Endothelial cell (in vitro differentiated cells): ENCODE measurements around the gene NEIL1. TPM values are rescaled to one million over a fixed set of nuclear protein-coding genes. Genes with fewer than 3 reads are reported as not detected.

Experiments
- DNase-seq: peaks from one replicate; pipeline ENCODE4 v3.0.0; 2021; ENCODE audit warnings: low spot score
- H3K27ac Mint-ChIP-seq: one replicate; pipeline ENCODE4 v1.8.0; 2021; ENCODE audit warnings: mixed read lengths, inconsistent platforms; ENCODE audit not compliant: unreplicated experiment
- H3K27me3 Mint-ChIP-seq: one replicate; pipeline ENCODE4 v1.8.0; 2021; ENCODE audit warnings: mild to moderate bottlenecking, moderate library complexity, mixed read lengths, inconsistent platforms; ENCODE audit not compliant: unreplicated experiment
- H3K36me3 Mint-ChIP-seq: one replicate; pipeline ENCODE4 v1.8.0; 2021; ENCODE audit warnings: mild to moderate bottlenecking, low read depth, mixed read lengths, inconsistent platforms; ENCODE audit not compliant: unreplicated experiment
- H3K4me1 Mint-ChIP-seq: one replicate; pipeline ENCODE4 v1.8.0; 2021; ENCODE audit warnings: mild to moderate bottlenecking, mixed read lengths, inconsistent platforms; ENCODE audit not compliant: unreplicated experiment
- H3K4me3 Mint-ChIP-seq: one replicate; pipeline ENCODE4 v1.8.0; 2021; ENCODE audit warnings: mild to moderate bottlenecking, mixed read lengths, inconsistent platforms; ENCODE audit not compliant: unreplicated experiment
- H3K9me3 Mint-ChIP-seq: one replicate; pipeline ENCODE4 v1.8.0; 2021; ENCODE audit warnings: mixed read lengths, inconsistent platforms; ENCODE audit not compliant: unreplicated experiment
- total RNA-seq: library from RNA; stranded (reverse); fragmentation: NEBNext Ultra II Directional; extraction: Animal tissue kit (Norgen Biotek cat#: 25700); gene quantifications from one replicate; pipeline ENCODE4 v1.2.1, GENCODE V29; 2021; ENCODE audit not compliant: unreplicated experiment
- TF ChIP-seq, protein P1 (sequence below): fragments of 200-600 bp; sonication (generic); IDR thresholded peaks from one replicate; pipeline ENCODE4 v1.5.0; 2021; ENCODE audit warnings: antibody characterized with exemption; ENCODE audit not compliant: unreplicated experiment

NEIL1 gene
- total RNA-seq, 1 donor from 2014 or later = 149 TPM

DNA sequence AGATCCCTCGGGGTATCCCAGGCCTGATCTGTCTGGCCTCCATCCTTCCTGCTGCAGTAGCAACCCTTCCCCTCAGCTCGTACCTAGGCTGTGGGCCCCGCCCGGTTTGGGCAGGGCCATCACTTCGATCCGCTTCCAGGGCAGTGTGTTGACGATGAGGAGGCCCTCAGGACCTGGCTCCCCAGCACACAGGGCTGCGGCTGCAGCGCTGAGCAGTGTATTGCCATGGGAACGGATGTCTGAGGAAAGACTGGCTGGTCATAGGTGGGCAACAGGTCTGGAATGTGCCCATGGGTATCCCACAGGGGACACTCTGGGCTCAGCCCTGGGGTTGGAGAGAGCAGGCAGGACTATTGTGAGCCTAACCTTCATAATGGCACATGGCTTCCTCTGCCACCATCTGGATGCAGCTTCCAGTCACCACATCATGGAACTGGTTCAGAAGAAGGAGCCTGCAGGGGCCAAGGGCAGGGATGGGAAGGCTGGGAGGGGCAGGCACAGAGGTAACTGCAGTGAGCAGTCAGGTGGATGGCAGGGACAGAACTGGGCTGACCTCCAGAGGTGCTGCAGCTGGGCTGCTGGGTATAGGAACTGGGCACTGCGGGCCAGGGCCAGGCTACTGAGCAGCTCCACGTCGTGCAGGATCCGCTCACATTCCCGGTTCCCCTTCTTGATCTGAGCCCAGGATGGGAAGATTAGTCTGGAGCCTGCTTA lies 12.9 kb downstream of the NEIL1 start:
- Mint-ChIP-seq H3K4me3 (no peak overlapping the region), H3K27me3 (peaks cover 8% of the 10 kb centered on the region), H3K36me3 (peaks cover 24% of the 10 kb centered on the region), H3K4me1 (peaks cover 3% of the 10 kb centered on the region), H3K9me3 (no peaks in the 10 kb centered on the region), H3K27ac (no peak overlapping the region)
- no peak for DNase-seq
- TF ChIP-seq, protein P1, sequence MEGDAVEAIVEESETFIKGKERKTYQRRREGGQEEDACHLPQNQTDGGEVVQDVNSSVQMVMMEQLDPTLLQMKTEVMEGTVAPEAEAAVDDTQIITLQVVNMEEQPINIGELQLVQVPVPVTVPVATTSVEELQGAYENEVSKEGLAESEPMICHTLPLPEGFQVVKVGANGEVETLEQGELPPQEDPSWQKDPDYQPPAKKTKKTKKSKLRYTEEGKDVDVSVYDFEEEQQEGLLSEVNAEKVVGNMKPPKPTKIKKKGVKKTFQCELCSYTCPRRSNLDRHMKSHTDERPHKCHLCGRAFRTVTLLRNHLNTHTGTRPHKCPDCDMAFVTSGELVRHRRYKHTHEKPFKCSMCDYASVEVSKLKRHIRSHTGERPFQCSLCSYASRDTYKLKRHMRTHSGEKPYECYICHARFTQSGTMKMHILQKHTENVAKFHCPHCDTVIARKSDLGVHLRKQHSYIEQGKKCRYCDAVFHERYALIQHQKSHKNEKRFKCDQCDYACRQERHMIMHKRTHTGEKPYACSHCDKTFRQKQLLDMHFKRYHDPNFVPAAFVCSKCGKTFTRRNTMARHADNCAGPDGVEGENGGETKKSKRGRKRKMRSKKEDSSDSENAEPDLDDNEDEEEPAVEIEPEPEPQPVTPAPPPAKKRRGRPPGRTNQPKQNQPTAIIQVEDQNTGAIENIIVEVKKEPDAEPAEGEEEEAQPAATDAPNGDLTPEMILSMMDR = no peak

DNA sequence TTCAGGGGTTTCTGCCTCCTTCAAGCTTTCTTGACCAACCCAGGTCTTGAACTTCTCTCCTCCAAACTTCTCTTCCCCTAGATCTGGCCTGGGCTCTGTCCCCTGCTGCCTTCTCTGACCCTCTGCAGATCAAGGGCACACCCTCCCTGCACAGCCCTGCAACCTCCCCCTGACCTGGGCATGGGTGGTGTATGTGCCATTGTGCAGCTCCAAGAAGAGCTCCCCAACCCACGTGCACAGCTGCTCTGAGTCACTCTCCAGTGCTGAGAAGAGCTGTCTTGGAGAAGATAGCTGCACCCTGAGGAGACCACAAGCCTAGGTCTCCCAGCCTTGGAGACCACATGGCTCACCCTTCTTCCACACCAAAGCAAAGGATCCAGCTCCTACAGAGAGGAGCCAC lies 13.6 kb downstream of the NEIL1 start:
- Mint-ChIP-seq H3K36me3 (peaks cover 23% of the 10 kb centered on the region), H3K27me3 (peaks cover 8% of the 10 kb centered on the region), H3K27ac (peak overlapping the region; percentile 68), H3K9me3 (no peaks in the 10 kb centered on the region), H3K4me3 (no peak overlapping the region), H3K4me1 (peaks cover 8% of the 10 kb centered on the region)
- no peak for DNase-seq
- TF ChIP-seq, protein P1 = no peak

DNA sequence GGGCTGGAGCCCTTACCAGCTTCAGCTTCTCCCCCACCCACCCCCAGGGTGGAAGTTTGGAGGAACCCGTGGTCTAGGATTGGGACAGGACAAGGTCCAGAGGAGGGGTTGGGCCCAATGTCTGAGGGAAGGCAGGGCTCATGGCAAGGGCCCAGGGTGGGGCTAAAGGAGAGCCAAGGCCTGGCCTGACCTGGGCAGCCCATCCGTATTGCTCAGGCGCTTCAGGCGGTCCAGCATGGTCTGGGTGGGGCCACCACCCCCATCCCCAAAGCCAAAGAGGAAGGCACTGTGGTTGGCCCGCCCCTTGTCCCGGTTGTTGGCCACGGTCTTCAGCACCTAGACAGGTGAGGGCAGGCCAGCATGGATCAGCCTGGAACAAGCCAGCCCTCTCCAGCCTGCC lies 14.0 kb downstream of the NEIL1 start:
- peaks cover 23% of the 10 kb centered on the region for H3K36me3 Mint-ChIP-seq
- TF ChIP-seq, protein P1 = no peak
- no peak for DNase-seq
- peaks cover 8% of the 10 kb centered on the region for H3K27me3 Mint-ChIP-seq
- H3K9me3 Mint-ChIP-seq = no peaks in the 10 kb centered on the region
- no peak overlapping the region for H3K4me3 Mint-ChIP-seq
- no peak overlapping the region for H3K27ac Mint-ChIP-seq
- peaks cover 8% of the 10 kb centered on the region for H3K4me1 Mint-ChIP-seq

DNA sequence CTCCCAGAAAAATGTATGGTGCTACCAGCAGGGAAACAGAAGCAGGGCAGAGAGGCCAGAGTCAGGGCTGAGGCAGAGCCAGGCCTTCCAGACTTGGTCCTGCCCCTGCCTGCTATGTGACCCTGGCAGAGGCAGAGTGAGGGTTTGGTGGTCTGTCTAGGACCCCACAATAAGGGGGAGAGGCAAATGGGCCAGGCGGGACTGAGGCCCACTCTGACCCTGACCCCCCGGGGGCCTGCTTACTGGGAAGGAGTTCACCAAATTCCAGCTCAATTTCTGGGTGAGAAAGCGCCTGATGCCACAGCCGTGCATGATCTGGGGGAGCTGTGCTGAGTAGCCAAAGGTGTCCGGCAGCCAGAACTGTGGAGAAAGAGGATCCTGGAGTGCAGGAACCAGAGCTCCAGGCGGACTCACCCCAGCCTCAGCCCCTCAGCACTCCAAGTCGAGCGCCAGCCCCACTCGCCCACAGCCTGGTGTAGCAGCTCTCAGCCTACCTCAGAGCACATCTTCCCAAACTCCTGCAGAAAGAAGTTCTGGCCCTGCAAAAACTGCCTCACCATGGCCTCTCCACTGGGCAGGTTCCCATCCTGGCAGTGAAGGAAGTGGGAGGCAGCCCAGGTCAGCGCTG lies 14.6 kb downstream of the NEIL1 start:
- peaks cover 6% of the 10 kb centered on the region for H3K27me3 Mint-ChIP-seq
- peaks cover 23% of the 10 kb centered on the region for H3K36me3 Mint-ChIP-seq
- H3K9me3 Mint-ChIP-seq = no peaks in the 10 kb centered on the region
- peaks cover 8% of the 10 kb centered on the region for H3K4me1 Mint-ChIP-seq
- H3K4me3 Mint-ChIP-seq = no peak overlapping the region
- H3K27ac Mint-ChIP-seq = no peak overlapping the region
- no peak for DNase-seq
- TF ChIP-seq, protein P1 = no peak

DNA sequence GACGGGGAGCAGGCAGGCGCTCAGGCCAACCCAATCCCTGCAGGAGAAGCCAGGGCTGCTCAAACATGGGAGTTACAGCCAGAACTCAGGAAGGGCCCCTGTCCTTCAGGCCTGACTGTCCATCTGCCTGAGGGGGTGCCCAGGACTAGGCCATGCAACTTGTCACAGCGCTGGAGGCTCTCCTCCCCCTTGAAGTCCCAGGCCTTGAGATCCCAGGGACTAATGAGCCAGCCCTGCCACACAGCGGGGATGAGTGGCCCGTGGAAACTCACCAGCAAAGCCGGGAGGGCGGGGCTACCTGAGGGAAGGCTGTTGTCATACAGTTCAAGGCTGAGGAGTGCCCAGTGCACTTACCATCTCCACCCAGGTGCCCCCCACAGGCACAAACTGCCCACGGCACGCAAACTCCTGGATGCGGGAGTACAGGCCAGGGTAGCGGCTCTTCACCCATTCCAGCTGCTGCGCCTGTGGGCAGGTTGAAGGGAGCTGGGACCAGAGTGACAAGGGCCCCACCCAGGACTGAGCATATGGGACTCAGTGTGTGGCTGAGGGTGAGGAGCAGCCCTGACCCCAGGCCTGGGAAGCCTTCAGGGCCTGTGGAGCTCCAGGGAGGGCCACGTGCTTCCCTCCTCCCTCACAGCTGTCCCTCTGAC lies 15.3 kb downstream of the NEIL1 start:
- Mint-ChIP-seq H3K9me3 (no peaks in the 10 kb centered on the region), H3K4me1 (peaks cover 12% of the 10 kb centered on the region), H3K27me3 (peaks cover 6% of the 10 kb centered on the region), H3K27ac (no peak overlapping the region), H3K36me3 (peaks cover 23% of the 10 kb centered on the region), H3K4me3 (no peak overlapping the region)
- TF ChIP-seq, protein P1 = no peak
- DNase-seq = no peak
